ENCODE measurements around the gene PDS5A.
"Not testable (repeated sequence)": the region's sequence is repeated elsewhere in the genome, so short reads cannot be mapped to it uniquely, and the experiment has no call there.

The PDS5A gene

DNA sequence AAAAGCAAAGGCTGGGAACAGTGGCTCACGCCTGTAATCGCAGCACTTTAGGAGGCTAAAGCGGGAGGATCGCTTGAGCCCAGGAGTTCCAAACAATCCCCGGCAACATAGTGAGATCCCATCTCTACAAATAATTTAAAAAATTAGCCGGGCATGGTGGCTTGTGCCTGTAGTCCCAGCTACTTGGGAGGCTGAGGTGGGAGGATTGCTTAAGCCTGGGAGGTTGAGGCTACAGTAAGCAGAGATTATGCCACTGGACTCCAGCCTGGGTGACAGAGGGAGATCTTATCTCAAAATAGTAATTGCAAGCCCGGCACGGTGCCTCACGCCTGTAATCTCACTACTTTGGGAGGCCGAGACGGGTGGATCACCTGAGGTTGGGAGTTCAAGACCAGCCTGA is 139.3 kb downstream of the PDS5A start:
- not testable (repeated sequence) for H3K4me1 ChIP-seq (ENCODE audit: control insufficient read depth, insufficient read depth, low read length); H3K4me3 ChIP-seq (ENCODE audit: low read length); H3K9ac ChIP-seq (ENCODE audit: low read length); H3K27ac ChIP-seq (ENCODE audit: low read depth, low read length); H3K27me3 ChIP-seq (ENCODE audit: control insufficient read depth, insufficient read depth, low read length)
- peaks cover 21% of the 10 kb centered on the region for H3K36me3 ChIP-seq (ENCODE audit: control insufficient read depth, insufficient read depth, low read length)

GRCh38 chr4:39834269-39834668 is 143.4 kb downstream of the PDS5A start:
- H3K27me3 ChIP-seq (ENCODE audit: control insufficient read depth, insufficient read depth, low read length): no peaks in the 10 kb centered on the region
- no peak overlapping the region for H3K4me3 ChIP-seq (ENCODE audit: low read length)
- H3K4me1 ChIP-seq (ENCODE audit: control insufficient read depth, insufficient read depth, low read length): no peaks in the 10 kb centered on the region
- no peak overlapping the region for H3K9ac ChIP-seq (ENCODE audit: low read length)
- H3K27ac ChIP-seq (ENCODE audit: low read depth, low read length): no peak overlapping the region
- H3K36me3 ChIP-seq (ENCODE audit: control insufficient read depth, insufficient read depth, low read length): peaks cover 21% of the 10 kb centered on the region

GRCh38 chr4:39825741-39826231 is 151.9 kb downstream of the PDS5A start:
- H3K36me3 ChIP-seq (ENCODE audit: control insufficient read depth, insufficient read depth, low read length): peaks cover 6% of the 10 kb centered on the region
- H3K9ac ChIP-seq (ENCODE audit: low read length): no peak overlapping the region

DNA sequence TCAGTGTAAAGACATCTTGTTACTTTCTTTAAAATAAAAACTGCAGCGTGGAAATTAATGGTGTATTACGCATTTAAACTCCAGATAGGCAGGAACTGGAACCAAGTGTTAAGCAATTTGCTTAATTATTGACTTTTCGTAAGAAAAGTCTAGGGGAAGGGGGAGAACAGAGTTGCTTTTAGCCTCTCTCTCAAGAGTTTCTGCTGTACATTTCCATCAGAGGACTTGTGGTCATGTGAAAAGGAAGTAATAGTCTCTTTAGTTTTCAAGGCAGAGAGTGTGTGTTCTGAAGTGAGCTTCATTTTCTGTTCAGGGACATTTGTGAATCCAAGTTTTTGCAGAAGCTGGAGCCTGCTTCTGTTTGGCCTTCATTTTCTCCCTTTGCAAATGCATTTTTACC is 152.6 kb downstream of the PDS5A start:
- H3K27ac ChIP-seq (ENCODE audit: low read depth, low read length): no peak overlapping the region
- H3K36me3 ChIP-seq (ENCODE audit: control insufficient read depth, insufficient read depth, low read length): peaks cover 5% of the 10 kb centered on the region

More at GRCh38 chr4:39825741-39826231, 151.9 kb downstream of the PDS5A start:
- H3K4me3 ChIP-seq (ENCODE audit: low read length): no peak overlapping the region
- H3K27ac ChIP-seq (ENCODE audit: low read depth, low read length): no peak overlapping the region
- no peaks in the 10 kb centered on the region for H3K27me3 ChIP-seq (ENCODE audit: control insufficient read depth, insufficient read depth, low read length)
- no peaks in the 10 kb centered on the region for H3K4me1 ChIP-seq (ENCODE audit: control insufficient read depth, insufficient read depth, low read length)

GRCh38 chr4:39823191-39823590 is 154.5 kb downstream of the PDS5A start:
- Histone ChIP-seq H3K4me3 (ENCODE audit: low read length) (no peak overlapping the region), H3K36me3 (ENCODE audit: control insufficient read depth, insufficient read depth, low read length) (peaks cover 2% of the 10 kb centered on the region), H3K27me3 (ENCODE audit: control insufficient read depth, insufficient read depth, low read length) (no peaks in the 10 kb centered on the region), H3K4me1 (ENCODE audit: control insufficient read depth, insufficient read depth, low read length) (no peaks in the 10 kb centered on the region), H3K9ac (ENCODE audit: low read length) (no peak overlapping the region), H3K27ac (ENCODE audit: low read depth, low read length) (no peak overlapping the region)

More for the DNA sequence above, 152.6 kb downstream of the PDS5A start:
- Histone ChIP-seq H3K4me3 (ENCODE audit: low read length) (no peak overlapping the region), H3K9ac (ENCODE audit: low read length) (no peak overlapping the region), H3K4me1 (ENCODE audit: control insufficient read depth, insufficient read depth, low read length) (no peaks in the 10 kb centered on the region), H3K27me3 (ENCODE audit: control insufficient read depth, insufficient read depth, low read length) (no peaks in the 10 kb centered on the region)

- Histone ChIP-seq H3K4me3 (ENCODE audit: low read length) (no peak overlapping the region), H3K27me3 (ENCODE audit: control insufficient read depth, insufficient read depth, low read length) (no peaks in the 10 kb centered on the region), H3K4me1 (ENCODE audit: control insufficient read depth, insufficient read depth, low read length) (no peaks in the 10 kb centered on the region), H3K9ac (ENCODE audit: low read length) (no peak overlapping the region), H3K36me3 (ENCODE audit: control insufficient read depth, insufficient read depth, low read length) (peaks cover 2% of the 10 kb centered on the region), H3K27ac (ENCODE audit: low read depth, low read length) (no peak overlapping the region)
These were observed 155.0 kb downstream of the PDS5A start for GRCh38 chr4:39822662-39823061.

DNA sequence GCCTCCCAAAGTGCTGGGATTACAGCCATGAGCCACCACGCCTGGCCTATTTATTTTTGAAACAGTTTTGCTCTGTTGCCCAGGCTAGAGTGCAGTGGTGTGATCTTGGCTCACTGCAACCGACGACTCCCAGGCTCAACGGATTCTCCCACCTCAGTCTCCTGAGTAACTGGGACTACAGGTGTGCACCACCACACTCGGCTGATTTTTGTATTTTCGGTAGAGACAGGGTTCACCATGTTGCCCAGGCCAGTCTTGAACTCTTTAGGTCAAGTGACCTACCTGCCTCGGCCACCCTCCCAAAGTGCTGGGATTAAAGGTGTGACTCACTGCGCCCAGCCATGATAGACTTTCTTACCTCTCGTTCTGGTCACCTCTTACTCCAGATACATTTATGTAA is 155.8 kb downstream of the PDS5A start:
- Histone ChIP-seq H3K36me3 (ENCODE audit: control insufficient read depth, insufficient read depth, low read length) (peaks cover 2% of the 10 kb centered on the region), H3K4me3 (ENCODE audit: low read length) (no peak overlapping the region), H3K9ac (ENCODE audit: low read length) (no peak overlapping the region), H3K27ac (ENCODE audit: low read depth, low read length) (no peak overlapping the region), H3K4me1 (ENCODE audit: control insufficient read depth, insufficient read depth, low read length) (no peaks in the 10 kb centered on the region), H3K27me3 (ENCODE audit: control insufficient read depth, insufficient read depth, low read length) (no peaks in the 10 kb centered on the region)

- H3K4me1 ChIP-seq (ENCODE audit: control insufficient read depth, insufficient read depth, low read length): no peaks in the 10 kb centered on the region
- H3K9ac ChIP-seq (ENCODE audit: low read length): no peak overlapping the region
- H3K4me3 ChIP-seq (ENCODE audit: low read length): no peak overlapping the region
- no peak overlapping the region for H3K27ac ChIP-seq (ENCODE audit: low read depth, low read length)
- peaks cover 2% of the 10 kb centered on the region for H3K36me3 ChIP-seq (ENCODE audit: control insufficient read depth, insufficient read depth, low read length)
- H3K27me3 ChIP-seq (ENCODE audit: control insufficient read depth, insufficient read depth, low read length): no peaks in the 10 kb centered on the region
These were observed 157.5 kb downstream of the PDS5A start for GRCh38 chr4:39820186-39820585.

- H3K36me3 ChIP-seq (ENCODE audit: control insufficient read depth, insufficient read depth, low read length): no peaks in the 10 kb centered on the region
- no peak overlapping the region for H3K27ac ChIP-seq (ENCODE audit: low read depth, low read length)
- H3K4me1 ChIP-seq (ENCODE audit: control insufficient read depth, insufficient read depth, low read length): no peaks in the 10 kb centered on the region
- no peak overlapping the region for H3K9ac ChIP-seq (ENCODE audit: low read length)
- no peak overlapping the region for H3K4me3 ChIP-seq (ENCODE audit: low read length)
- H3K27me3 ChIP-seq (ENCODE audit: control insufficient read depth, insufficient read depth, low read length): no peaks in the 10 kb centered on the region
These were observed 159.1 kb downstream of the PDS5A start for GRCh38 chr4:39818646-39819045.

DNA sequence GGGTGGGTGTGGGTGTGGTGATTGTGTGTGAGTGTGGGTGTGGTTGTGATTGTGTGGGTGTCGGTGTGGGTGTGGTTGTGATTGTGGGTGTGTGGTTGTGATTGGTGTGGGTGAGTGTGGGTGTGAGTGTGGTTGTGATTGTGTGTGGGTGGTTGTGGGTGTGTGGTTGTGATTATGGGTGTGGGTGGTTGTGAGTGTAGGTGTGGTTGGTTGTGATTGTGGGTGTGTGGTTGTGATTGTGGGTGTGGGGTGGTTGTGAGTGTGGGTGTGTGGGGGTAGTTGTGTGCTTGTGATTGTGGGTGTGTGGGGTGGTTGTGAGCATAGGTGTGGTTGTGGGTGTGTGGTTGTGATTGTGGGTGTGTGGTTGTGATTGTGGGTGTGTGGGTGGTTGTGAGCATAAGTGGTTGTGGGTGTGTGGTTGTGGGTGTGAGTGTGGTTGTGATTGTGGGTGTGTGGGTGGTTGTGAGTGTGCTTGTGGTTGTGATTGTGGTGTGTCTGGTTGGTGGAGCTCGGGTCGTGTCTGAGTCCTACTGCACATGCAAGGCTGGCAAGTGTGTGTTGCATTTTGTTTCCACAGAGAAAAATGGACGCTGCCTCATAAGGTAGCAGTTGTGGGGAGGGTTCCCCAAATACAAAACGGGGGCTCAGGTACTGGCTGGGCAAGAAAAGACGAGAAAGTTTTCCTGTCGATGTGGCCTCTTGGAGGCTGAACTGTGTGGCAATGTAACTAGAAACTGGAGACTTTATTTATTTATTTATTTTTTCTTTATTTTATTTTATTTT is 163.1 kb downstream of the PDS5A start:
- Histone ChIP-seq H3K27me3 (ENCODE audit: control insufficient read depth, insufficient read depth, low read length) (no peaks in the 10 kb centered on the region), H3K9ac (ENCODE audit: low read length) (no peak overlapping the region), H3K27ac (ENCODE audit: low read depth, low read length) (no peak overlapping the region), H3K4me1 (ENCODE audit: control insufficient read depth, insufficient read depth, low read length) (no peaks in the 10 kb centered on the region), H3K36me3 (ENCODE audit: control insufficient read depth, insufficient read depth, low read length) (no peaks in the 10 kb centered on the region), H3K4me3 (ENCODE audit: low read length) (no peak overlapping the region)

DNA sequence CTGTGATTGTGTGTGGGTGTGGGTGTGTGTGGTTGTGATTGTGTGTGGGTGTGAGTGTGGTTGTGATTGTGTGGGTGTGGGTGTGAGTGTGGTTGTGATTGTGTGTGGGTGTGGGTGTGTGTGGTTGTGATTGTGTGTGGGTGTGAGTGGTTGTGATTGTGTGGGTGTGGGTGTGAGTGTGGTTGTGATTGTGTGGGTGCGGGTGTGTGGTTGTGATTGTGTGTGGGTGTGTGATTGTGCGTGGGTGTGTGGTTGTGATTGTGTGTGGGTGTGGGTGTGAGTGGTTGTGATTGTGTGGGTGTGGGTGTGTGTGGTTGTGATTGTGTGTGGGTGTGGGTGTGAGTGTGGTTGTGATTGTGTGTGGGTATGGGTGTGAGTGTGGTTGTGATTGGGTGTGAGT is 163.9 kb downstream of the PDS5A start:
- H3K9ac ChIP-seq (ENCODE audit: low read length); H3K4me1 ChIP-seq (ENCODE audit: control insufficient read depth, insufficient read depth, low read length); H3K27me3 ChIP-seq (ENCODE audit: control insufficient read depth, insufficient read depth, low read length); H3K27ac ChIP-seq (ENCODE audit: low read depth, low read length); H3K36me3 ChIP-seq (ENCODE audit: control insufficient read depth, insufficient read depth, low read length); H3K4me3 ChIP-seq (ENCODE audit: low read length): not testable (repeated sequence)

- not testable (repeated sequence) for H3K4me3 ChIP-seq (ENCODE audit: low read length); H3K4me1 ChIP-seq (ENCODE audit: control insufficient read depth, insufficient read depth, low read length); H3K36me3 ChIP-seq (ENCODE audit: control insufficient read depth, insufficient read depth, low read length); H3K27ac ChIP-seq (ENCODE audit: low read depth, low read length); H3K27me3 ChIP-seq (ENCODE audit: control insufficient read depth, insufficient read depth, low read length); H3K9ac ChIP-seq (ENCODE audit: low read length)
These were observed 164.7 kb downstream of the PDS5A start for GRCh38 chr4:39813033-39813432.

DNA sequence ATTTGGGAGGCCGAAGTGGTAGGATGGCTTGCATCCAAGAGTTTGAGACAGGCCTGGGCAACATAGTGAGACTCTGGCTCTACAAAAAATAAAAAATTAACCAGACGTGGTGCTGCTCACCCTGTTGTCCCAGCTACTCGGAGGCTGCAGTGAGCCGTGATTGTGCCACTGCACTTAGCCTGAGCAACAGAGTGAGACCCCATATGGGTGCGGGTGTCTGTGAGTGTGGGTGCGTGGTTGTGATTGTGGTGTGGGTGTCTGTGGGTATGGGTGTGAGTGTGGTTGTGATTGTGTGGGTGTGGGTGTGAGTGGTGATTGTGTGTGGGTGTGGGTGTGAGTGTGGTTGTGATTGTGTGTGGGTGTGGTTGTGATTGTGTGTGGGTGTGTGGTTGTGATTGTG is 165.2 kb downstream of the PDS5A start:
- Histone ChIP-seq H3K4me3 (ENCODE audit: low read length) (no peak overlapping the region), H3K9ac (ENCODE audit: low read length) (no peak overlapping the region), H3K36me3 (ENCODE audit: control insufficient read depth, insufficient read depth, low read length) (no peaks in the 10 kb centered on the region), H3K27me3 (ENCODE audit: control insufficient read depth, insufficient read depth, low read length) (no peaks in the 10 kb centered on the region), H3K4me1 (ENCODE audit: control insufficient read depth, insufficient read depth, low read length) (no peaks in the 10 kb centered on the region), H3K27ac (ENCODE audit: low read depth, low read length) (no peak overlapping the region)
